Uterus (tissue), 4 donors: Measurements from ENCODE around the gene CAMTA1. TPM values are rescaled to one million over a fixed set of nuclear protein-coding genes. Genes with fewer than 3 reads are reported as not detected.

Experiments
- DNase-seq, 2 donors: peaks; one replicate each; pipeline ENCODE4 v3.0.0-alpha.2; 2019 to 2020
- H3K27ac ChIP-seq, 2 donors: fragments of 200-600 bp; sonication (generic); 1 replicate in 1 of 2; 2 replicates in 1 of 2; pipeline ENCODE4 v1.5.1; 2016 to 2018
- H3K27me3 ChIP-seq, 2 donors: fragments of 200-600 bp; sonication (generic); one replicate each; pipeline ENCODE4 v1.5.1; 2018 to 2019; ENCODE audit warnings: control low read depth in 1 of 2
- H3K36me3 ChIP-seq, 2 donors: fragments of 200-600 bp; sonication (generic); one replicate each; pipeline ENCODE4 v1.5.1; 2019; ENCODE audit warnings: control low read depth in 1 of 2
- H3K4me1 ChIP-seq, 2 donors: fragments of 200-600 bp; sonication (generic); one replicate each; pipeline ENCODE4 v1.5.1; 2018 to 2019; ENCODE audit warnings: control low read depth in 1 of 2
- H3K4me3 ChIP-seq, 2 donors: fragments of 200-600 bp; sonication (generic); 1 replicate in 1 of 2; 2 replicates in 1 of 2; pipeline ENCODE4 v1.5.1; 2018 to 2019; ENCODE audit warnings: mild to moderate bottlenecking in 1 of 2
- H3K9me3 ChIP-seq, 2 donors: fragments of 200-600 bp; sonication (generic); one replicate each; pipeline ENCODE4 v1.5.1; 2019; ENCODE audit warnings: control low read depth in 1 of 2
- POLR2A ChIP-seq, 2 donors: fragments of 450-650 bp; IDR thresholded peaks; one replicate each; pipeline ENCODE4 v1.6.1; 2016; ENCODE audit warnings: antibody characterized with exemption in 2 of 2, mild to moderate bottlenecking in 1 of 2, moderate library complexity in 1 of 2
- intact Hi-C: fragments of 100-400 bp; cut with DNase I; formaldehyde crosslinking; loops from one replicate; pipeline ENCODE4 v1.15.1; 2023; ENCODE audit warnings: low total_unique reads
- total RNA-seq, 4 donors: library from RNA; depleted of rRNA in 3 of 4; stranded (reverse); fragments of >200 nt in 3 of 4; gene quantifications; one replicate each; pipeline versions ENCODE4 v1.1.0 to v1.2.4, GENCODE V29; 2014 to 2023
- TF ChIP-seq, protein P1 (sequence below), 4 experiments: fragments of 200-600 bp in 2 of 4; fragments of 450-650 bp in 2 of 4; sonication (generic) in 2 of 4; IDR thresholded peaks; one replicate each; pipeline ENCODE4 v1.5.1; 2016 to 2019; ENCODE audit warnings: antibody characterized with exemption in 4 of 4, mild to moderate bottlenecking in 2 of 4, moderate library complexity in 1 of 4
- donor health status: DM: yes; HTN: yes; CAD: no.

Gene CAMTA1
- total RNA-seq, 4 donors from 2014 or later = 29.7 to 427 (median 64.8) TPM

DNA sequence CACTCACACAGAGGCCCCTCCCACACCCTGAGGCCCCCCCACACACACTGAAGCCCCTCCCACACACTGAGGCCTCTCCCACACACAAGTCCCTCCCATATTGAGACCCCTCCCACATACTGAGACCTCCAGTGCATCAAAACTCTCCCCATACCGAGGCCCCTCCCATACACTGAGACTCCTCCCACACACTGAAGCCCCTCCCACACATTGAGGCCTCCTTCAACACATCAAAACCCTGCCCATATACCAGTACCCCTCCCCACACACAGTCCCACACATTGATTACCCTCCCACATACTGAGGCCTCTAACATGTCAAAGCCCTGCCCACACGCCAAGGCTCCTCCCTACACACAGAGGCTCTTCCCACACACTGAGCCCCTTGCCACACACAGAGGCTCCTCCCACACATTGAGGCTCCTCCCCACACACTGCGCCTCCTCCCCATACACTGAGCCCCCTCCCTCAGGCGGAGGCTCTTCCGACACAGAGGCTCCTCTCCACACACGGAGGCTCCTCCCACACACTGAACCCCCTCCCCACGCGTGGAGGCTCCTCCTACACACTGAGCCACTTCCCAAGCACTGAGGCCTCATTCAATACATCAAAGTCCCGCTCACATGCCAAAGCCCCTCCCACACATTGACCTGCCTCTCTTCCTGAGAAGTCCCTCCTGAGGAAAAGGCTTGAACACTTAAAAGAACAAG, 392.3 kb downstream of the CAMTA1 start:
- Histone ChIP-seq H3K27me3 (no peaks in the 10 kb centered on the region), H3K27ac (no peak overlapping the region), H3K36me3 (no peaks in the 10 kb centered on the region), H3K4me1 (no peaks in the 10 kb centered on the region), H3K4me3 (no peak overlapping the region), H3K9me3 (peaks cover 0 to 5% of the 10 kb centered on the region in 2 donors)
- TF ChIP-seq, protein P1, sequence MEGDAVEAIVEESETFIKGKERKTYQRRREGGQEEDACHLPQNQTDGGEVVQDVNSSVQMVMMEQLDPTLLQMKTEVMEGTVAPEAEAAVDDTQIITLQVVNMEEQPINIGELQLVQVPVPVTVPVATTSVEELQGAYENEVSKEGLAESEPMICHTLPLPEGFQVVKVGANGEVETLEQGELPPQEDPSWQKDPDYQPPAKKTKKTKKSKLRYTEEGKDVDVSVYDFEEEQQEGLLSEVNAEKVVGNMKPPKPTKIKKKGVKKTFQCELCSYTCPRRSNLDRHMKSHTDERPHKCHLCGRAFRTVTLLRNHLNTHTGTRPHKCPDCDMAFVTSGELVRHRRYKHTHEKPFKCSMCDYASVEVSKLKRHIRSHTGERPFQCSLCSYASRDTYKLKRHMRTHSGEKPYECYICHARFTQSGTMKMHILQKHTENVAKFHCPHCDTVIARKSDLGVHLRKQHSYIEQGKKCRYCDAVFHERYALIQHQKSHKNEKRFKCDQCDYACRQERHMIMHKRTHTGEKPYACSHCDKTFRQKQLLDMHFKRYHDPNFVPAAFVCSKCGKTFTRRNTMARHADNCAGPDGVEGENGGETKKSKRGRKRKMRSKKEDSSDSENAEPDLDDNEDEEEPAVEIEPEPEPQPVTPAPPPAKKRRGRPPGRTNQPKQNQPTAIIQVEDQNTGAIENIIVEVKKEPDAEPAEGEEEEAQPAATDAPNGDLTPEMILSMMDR (IDR thresholded peaks at IDR 0.05) = no peak
- TF ChIP-seq POLR2A (IDR thresholded peaks at IDR 0.05) = no peak
- intact Hi-C loops = no loop called here
- no peak for DNase-seq

DNA sequence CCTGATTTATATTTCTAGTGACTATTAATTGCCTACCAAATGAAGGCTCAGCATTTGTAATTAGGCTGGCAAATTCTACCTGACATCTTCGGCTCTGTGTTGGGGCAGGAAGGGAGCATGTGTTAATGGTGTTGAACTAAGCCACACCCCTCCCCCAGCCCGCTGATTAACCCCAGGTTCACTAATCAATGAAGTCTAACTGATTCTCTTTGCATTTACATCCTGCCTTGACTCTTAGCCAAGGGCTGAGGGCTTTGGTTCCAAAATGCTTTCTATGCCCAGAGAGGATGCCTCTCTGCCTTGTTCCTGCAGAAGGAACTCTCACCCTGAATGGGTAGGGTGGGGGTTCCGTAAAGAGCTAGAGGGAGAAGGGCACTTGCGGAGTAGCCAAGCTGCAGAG, 393.1 kb downstream of the CAMTA1 start:
- no peaks in the 10 kb centered on the region for H3K4me1 ChIP-seq
- no peak overlapping the region for H3K27ac ChIP-seq
- H3K36me3 ChIP-seq = no peaks in the 10 kb centered on the region
- no peak overlapping the region for H3K4me3 ChIP-seq
- H3K27me3 ChIP-seq = no peaks in the 10 kb centered on the region
- no peak for DNase-seq
- H3K9me3 ChIP-seq = peaks cover 0 to 5% of the 10 kb centered on the region in 2 donors
- TF ChIP-seq, protein P1 (IDR thresholded peaks at IDR 0.05) = no peak
- no peak for TF ChIP-seq POLR2A (IDR thresholded peaks at IDR 0.05)
- intact Hi-C loops = no loop called here

DNA sequence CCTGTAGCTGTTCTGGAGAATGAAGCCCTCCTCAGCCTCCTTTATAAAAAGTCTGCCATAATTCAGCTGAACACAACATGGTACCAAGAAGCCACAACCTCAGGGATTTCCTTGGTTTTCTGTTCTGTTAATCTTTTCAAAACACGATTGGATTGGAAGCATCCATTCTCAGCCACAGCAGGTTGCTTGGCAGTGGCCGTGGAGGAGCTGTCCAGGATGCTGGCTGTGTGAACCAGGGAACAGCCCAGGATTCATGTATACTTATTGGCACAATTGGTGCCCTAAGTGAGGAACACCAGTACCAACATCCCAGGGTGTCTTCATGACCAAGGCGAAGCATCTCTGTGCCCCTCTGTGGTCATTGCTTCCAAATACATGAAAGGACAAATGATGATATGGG, 393.5 kb downstream of the CAMTA1 start:
- Histone ChIP-seq H3K27ac (no peak overlapping the region), H3K27me3 (no peaks in the 10 kb centered on the region), H3K36me3 (no peaks in the 10 kb centered on the region), H3K4me1 (no peaks in the 10 kb centered on the region), H3K9me3 (peaks cover 0 to 5% of the 10 kb centered on the region in 2 donors), H3K4me3 (no peak overlapping the region)
- intact Hi-C loops = no loop called here
- DNase-seq = no peak
- TF ChIP-seq, protein P1 (IDR thresholded peaks at IDR 0.05) = no peak
- no peak for TF ChIP-seq POLR2A (IDR thresholded peaks at IDR 0.05)

DNA sequence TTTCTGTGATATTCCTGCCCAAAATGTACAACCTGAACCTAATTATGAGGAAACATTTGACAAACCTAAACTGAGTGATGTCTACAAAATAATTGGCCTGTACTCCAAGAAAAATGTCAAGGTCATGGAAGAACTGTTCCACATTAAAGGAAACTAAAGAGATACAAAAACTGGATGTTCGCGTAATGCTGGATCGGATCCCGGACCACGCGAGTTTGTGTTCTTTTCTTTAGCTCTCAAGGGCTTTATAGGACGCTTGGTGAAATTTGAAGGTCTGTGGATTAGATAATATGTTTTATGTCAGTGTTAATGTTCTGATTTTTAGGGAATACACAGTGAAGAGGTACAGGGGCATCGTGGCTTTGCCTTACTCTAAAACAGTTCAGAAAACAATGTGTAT, 400.5 kb downstream of the CAMTA1 start:
- Histone ChIP-seq H3K36me3 (no peaks in the 10 kb centered on the region), H3K9me3 (peaks cover 0 to 5% of the 10 kb centered on the region in 2 donors), H3K27me3 (no peaks in the 10 kb centered on the region), H3K27ac (no peak overlapping the region), H3K4me1 (no peaks in the 10 kb centered on the region), H3K4me3 (no peak overlapping the region)
- intact Hi-C loops = no loop called here
- DNase-seq = no peak
- TF ChIP-seq POLR2A (IDR thresholded peaks at IDR 0.05) = no peak
- TF ChIP-seq, protein P1 (IDR thresholded peaks at IDR 0.05) = no peak

DNA sequence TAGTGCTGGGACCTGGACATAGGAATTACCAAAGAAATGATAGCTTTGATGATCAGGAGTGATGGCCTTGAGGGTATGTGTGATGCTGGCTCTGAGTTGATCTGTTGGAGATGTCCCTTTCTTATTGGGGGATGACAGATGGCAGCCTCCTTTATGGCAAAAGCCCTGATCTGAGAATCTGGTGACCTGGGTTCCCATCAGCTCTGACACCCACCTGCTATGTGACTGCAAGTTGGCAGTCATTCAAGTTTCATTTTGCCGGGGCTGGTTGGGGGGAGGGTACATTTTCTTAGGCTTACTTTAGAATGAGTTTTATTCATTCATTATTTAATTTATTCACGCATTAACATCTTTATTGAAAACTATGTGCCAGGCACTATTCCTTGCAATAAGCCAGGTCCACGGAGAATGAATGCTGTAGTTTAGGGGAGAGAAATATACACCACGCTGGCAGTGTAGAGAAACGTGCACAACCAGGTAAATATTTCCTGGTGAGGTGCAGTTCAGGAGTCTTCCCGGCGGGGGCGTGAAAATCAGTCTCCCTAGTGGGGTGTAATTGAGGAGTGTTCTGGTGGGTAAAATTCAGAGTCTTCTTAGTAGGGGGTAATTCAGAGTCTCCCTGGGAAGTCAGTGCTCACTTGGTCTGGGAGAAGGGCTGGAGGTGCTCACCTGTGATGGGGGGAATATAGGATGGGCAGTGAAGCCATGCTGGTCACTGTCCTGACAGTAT, 401.3 kb downstream of the CAMTA1 start:
- Histone ChIP-seq H3K4me1 (no peaks in the 10 kb centered on the region), H3K36me3 (no peaks in the 10 kb centered on the region), H3K4me3 (no peak overlapping the region), H3K27me3 (no peaks in the 10 kb centered on the region), H3K27ac (no peak overlapping the region), H3K9me3 (peaks cover 0 to 5% of the 10 kb centered on the region in 2 donors)
- intact Hi-C loops = no loop called here
- DNase-seq = no peak
- TF ChIP-seq, protein P1 (IDR thresholded peaks at IDR 0.05) = no peak
- no peak for TF ChIP-seq POLR2A (IDR thresholded peaks at IDR 0.05)
